ENCODE measurements around the gene STPG2. TPM values are rescaled to one million over a fixed set of nuclear protein-coding genes. Genes with fewer than 3 reads are reported as not detected.

STPG2 gene
- total RNA-seq, 1 donor from 2014 or later, result not detected

- H3K36me3 ChIP-seq, result no peaks in the 10 kb centered on the region
- intact Hi-C loops (cut with DNase I), result no loop called here
Measured at GRCh38 chr4:97530676-97531075, 612.6 kb downstream of the STPG2 start.

DNA sequence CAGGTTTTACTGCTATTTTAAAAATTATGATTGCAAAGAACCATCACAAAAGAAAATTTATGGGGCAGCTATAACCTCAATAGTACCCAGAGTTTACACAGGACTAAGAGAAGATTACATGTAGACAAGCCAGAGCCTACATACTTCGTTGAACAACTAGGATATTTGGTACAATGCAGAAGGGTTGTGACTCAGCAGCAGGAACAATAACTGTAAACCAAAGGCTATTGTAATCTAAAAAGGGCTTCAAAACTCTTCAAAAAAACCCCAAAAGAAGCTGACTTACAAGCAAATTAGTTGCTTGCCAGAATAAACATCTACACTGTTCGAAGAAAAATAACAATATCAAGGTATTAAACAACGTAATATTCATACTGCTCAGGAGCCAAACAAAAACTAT lies 618.0 kb downstream of the STPG2 start:
- intact Hi-C loops (cut with DNase I), result no loop called here
- Histone ChIP-seq H3K27ac (no peak overlapping the region), H3K9me3 (peaks cover 0 to 4% of the 10 kb centered on the region in 2 donors), H3K4me1 (no peaks in the 10 kb centered on the region), H3K4me3 (no peak overlapping the region), H3K27me3 (no peaks in the 10 kb centered on the region), H3K36me3 (no peaks in the 10 kb centered on the region)
- no peak for DNase-seq (ENCODE audit: low spot score in 2 of 2)
- TF ChIP-seq, protein P1, sequence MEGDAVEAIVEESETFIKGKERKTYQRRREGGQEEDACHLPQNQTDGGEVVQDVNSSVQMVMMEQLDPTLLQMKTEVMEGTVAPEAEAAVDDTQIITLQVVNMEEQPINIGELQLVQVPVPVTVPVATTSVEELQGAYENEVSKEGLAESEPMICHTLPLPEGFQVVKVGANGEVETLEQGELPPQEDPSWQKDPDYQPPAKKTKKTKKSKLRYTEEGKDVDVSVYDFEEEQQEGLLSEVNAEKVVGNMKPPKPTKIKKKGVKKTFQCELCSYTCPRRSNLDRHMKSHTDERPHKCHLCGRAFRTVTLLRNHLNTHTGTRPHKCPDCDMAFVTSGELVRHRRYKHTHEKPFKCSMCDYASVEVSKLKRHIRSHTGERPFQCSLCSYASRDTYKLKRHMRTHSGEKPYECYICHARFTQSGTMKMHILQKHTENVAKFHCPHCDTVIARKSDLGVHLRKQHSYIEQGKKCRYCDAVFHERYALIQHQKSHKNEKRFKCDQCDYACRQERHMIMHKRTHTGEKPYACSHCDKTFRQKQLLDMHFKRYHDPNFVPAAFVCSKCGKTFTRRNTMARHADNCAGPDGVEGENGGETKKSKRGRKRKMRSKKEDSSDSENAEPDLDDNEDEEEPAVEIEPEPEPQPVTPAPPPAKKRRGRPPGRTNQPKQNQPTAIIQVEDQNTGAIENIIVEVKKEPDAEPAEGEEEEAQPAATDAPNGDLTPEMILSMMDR (IDR thresholded peaks at IDR 0.05), result no peak

More at GRCh38 chr4:97530676-97531075, 612.6 kb downstream of the STPG2 start:
- no peaks in the 10 kb centered on the region for H3K4me1 ChIP-seq
- no peak for DNase-seq (ENCODE audit: low spot score in 2 of 2)
- H3K27me3 ChIP-seq, result no peaks in the 10 kb centered on the region
- H3K9me3 ChIP-seq, result peaks cover 0 to 4% of the 10 kb centered on the region in 2 donors
- H3K4me3 ChIP-seq, result no peak overlapping the region
- no peak overlapping the region for H3K27ac ChIP-seq
- TF ChIP-seq, protein P1 (IDR thresholded peaks at IDR 0.05), result no peak

DNA sequence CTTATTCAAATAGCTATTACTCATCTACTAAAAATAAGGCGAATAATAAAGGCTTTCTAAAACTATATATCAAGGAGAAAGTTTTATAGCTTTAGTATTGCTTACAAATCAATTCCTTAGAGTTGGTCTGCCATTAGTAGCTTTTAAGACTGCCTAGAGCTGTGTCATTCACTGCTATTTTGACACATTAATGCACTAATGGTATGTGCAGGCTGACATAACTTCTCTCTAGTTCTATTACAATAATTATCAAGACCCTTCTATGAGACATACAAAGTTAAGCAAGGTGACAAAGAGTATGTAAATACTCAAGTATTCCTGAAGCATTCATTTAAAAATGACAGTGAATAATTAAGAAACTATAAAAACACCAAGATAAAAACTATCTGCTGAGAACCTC lies 625.3 kb downstream of the STPG2 start:
- Histone ChIP-seq H3K36me3 (no peaks in the 10 kb centered on the region), H3K4me1 (no peaks in the 10 kb centered on the region), H3K27me3 (no peaks in the 10 kb centered on the region), H3K27ac (no peak overlapping the region), H3K9me3 (no peaks in the 10 kb centered on the region), H3K4me3 (no peak overlapping the region)
- no peak for DNase-seq (ENCODE audit: low spot score in 2 of 2)
- intact Hi-C loops (cut with DNase I), result no loop called here
- TF ChIP-seq, protein P1 (IDR thresholded peaks at IDR 0.05), result no peak

DNA sequence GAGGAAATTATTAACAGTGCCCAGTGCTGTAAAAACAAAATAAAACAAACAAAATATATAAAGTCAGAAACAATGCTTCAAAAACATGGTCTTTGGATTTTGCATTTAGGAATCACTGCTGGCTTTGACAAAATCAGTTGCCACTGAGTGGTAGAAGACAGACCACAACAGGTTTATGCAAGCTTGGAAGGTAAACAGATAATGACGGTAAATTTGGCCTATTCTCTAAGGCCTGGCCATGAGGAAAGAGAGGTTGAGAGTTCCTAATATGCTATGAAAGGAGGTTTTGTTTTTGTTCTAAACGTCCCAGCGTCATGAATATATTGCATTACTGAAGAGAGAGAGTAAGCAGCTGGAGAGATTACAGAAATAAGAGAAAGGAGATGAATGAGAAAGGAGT lies 629.4 kb downstream of the STPG2 start:
- H3K36me3 ChIP-seq, result no peaks in the 10 kb centered on the region
- intact Hi-C loops (cut with DNase I), result no loop called here
- H3K9me3 ChIP-seq, result no peaks in the 10 kb centered on the region
- TF ChIP-seq, protein P1 (IDR thresholded peaks at IDR 0.05), result no peak
- H3K27ac ChIP-seq, result no peak overlapping the region
- H3K27me3 ChIP-seq, result no peaks in the 10 kb centered on the region
- H3K4me3 ChIP-seq, result no peak overlapping the region
- no peak for DNase-seq (ENCODE audit: low spot score in 2 of 2)
- H3K4me1 ChIP-seq, result no peaks in the 10 kb centered on the region

Other genes starting within 250 kb of the STPG2 start
- 8.3 TPM for gene RAP1GDS1, start 117.9 kb upstream of the STPG2 start, total RNA-seq